HG02938 (cell line): ENCODE results near the gene RUSC2.
"Not testable (repeated sequence)": the region's sequence is repeated elsewhere in the genome, so short reads cannot be mapped to it uniquely, and the experiment has no call there.

Experiments
- ATAC-seq: cut with Tn5 transposase; IDR thresholded peaks from one replicate; pipeline ENCODE4 v1.9.1; 2021; ENCODE audit warnings: mild to moderate bottlenecking, moderate library complexity; ENCODE audit not compliant: unreplicated experiment

The RUSC2 gene

GRCh38 chr9:35489313-35490154 is at the start of gene RUSC2:
RUSC2 (plus strand) TSS chr9:35490111; CDS start chr9:35546522, 56,411 bp downstream.
- ATAC-seq, result no peak

- ATAC-seq, result no peak
These were observed 43.9 kb upstream of the RUSC2 start for GRCh38 chr9:35446012-35446411.

GRCh38 chr9:35448496-35448895 is 41.4 kb upstream of the RUSC2 start:
- no peak for ATAC-seq

GRCh38 chr9:35452481-35452880 is 37.4 kb upstream of the RUSC2 start:
- ATAC-seq, result no peak

- ATAC-seq, result no peak
These were observed 36.1 kb upstream of the RUSC2 start for GRCh38 chr9:35453786-35454185.

GRCh38 chr9:35464141-35465025 is 25.5 kb upstream of the RUSC2 start:
- ATAC-seq, result no peak

- ATAC-seq, result no peak
These were observed 19.6 kb upstream of the RUSC2 start for GRCh38 chr9:35470340-35470739.

- ATAC-seq, result no peak
These were observed 19.0 kb upstream of the RUSC2 start for GRCh38 chr9:35470894-35471293.

GRCh38 chr9:35476596-35476995 is 13.3 kb upstream of the RUSC2 start:
- ATAC-seq, result no peak

- not testable (repeated sequence) for ATAC-seq
These were observed 12.6 kb upstream of the RUSC2 start for GRCh38 chr9:35477211-35477855.

GRCh38 chr9:35478871-35479270 is 11.0 kb upstream of the RUSC2 start:
- no peak for ATAC-seq

GRCh38 chr9:35481347-35481975 is 8.4 kb upstream of the RUSC2 start:
- no peak for ATAC-seq

GRCh38 chr9:35482071-35482470 is 7.8 kb upstream of the RUSC2 start:
- ATAC-seq, result no peak

GRCh38 chr9:35484406-35484805 is 5.5 kb upstream of the RUSC2 start:
- ATAC-seq, result no peak

GRCh38 chr9:35487081-35487480 is 2.8 kb upstream of the RUSC2 start:
- ATAC-seq, result no peak

- no peak for ATAC-seq
These were observed 1.9 kb upstream of the RUSC2 start for GRCh38 chr9:35488021-35488420.

- ATAC-seq, result no peak
These were observed 1.2 kb upstream of the RUSC2 start for GRCh38 chr9:35488566-35489312.

GRCh38 chr9:35490155-35490909 is 421 bp downstream of the RUSC2 start:
- ATAC-seq, result no peak

- no peak for ATAC-seq
These were observed 1.1 kb downstream of the RUSC2 start for GRCh38 chr9:35490910-35491465.
